Cardiac fibroblast (primary cell): ENCODE results near the gene VEGFC.
A peak's percentile ranks its signal among the peaks of the same experiment; 100 is the strongest.

Experiments used
- DNase-seq, 2 donors: peaks; one replicate each; pipeline versions ENCODE4 v3.0.0 to v3.0.0-alpha.2; 2010; ENCODE audit warnings: low read depth in 2 of 2
- H3K4me3 ChIP-seq, 2 donors: replicated peaks in 1 of 2; 1 replicate in 1 of 2; 2 replicates in 1 of 2; pipeline ENCODE4 v1.5.1; 2011; ENCODE audit warnings: low read depth in 2 of 2, low read length in 2 of 2, mild to moderate bottlenecking in 2 of 2, moderate library complexity in 1 of 2
- CTCF ChIP-seq: IDR thresholded peaks from one replicate; pipeline ENCODE4 v1.5.1; 2011; ENCODE audit warnings: low read depth, mild to moderate bottlenecking, low read length, inconsistent platforms

Gene VEGFC

DNA sequence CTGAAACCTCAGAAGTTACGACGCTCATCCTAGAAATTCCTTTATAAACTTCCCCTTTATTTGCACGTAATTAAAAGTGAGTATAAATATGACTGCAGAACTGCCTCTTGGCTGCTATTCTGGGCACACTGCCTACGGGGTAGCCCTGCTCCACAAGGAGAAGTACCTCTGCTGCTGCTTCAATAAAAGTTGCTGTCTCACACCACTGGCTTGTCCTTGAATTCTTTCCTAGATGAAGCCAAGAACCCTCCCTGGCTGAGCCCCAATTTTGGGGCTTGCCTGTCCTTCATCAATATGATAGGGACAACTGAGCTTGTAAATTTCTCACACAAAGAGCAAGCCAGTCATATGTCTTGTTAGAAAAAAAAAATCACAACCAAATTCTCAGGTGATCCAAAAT is 115.8 kb downstream of the VEGFC start:
- no peak for TF ChIP-seq CTCF
- DNase-seq = no peak
- H3K4me3 ChIP-seq = no peak overlapping the region

- H3K4me3 ChIP-seq = no peak overlapping the region
Measured at GRCh38 chr4:176675810-176676209, 116.9 kb downstream of the VEGFC start.

GRCh38 chr4:176671532-176671931 is 121.2 kb downstream of the VEGFC start:
- no peak overlapping the region for H3K4me3 ChIP-seq
- DNase-seq = peak; percentile 80 to 90
- no peak for TF ChIP-seq CTCF

More at GRCh38 chr4:176675810-176676209, 116.9 kb downstream of the VEGFC start:
- no peak for DNase-seq
- TF ChIP-seq CTCF = no peak

GRCh38 chr4:176668324-176668723 is 124.4 kb downstream of the VEGFC start:
- no peak for TF ChIP-seq CTCF
- H3K4me3 ChIP-seq = no peak overlapping the region

GRCh38 chr4:176664964-176665363 is 127.8 kb downstream of the VEGFC start:
- DNase-seq = no peak
- no peak for TF ChIP-seq CTCF

More at GRCh38 chr4:176668324-176668723, 124.4 kb downstream of the VEGFC start:
- peak in 1 of 2 donors; percentile 26 for DNase-seq

GRCh38 chr4:176660561-176660960 is 132.2 kb downstream of the VEGFC start:
- TF ChIP-seq CTCF = peak; percentile 32
- peak in 1 of 2 donors; percentile 28 for DNase-seq
- H3K4me3 ChIP-seq = no peak overlapping the region

More at GRCh38 chr4:176664964-176665363, 127.8 kb downstream of the VEGFC start:
- no peak overlapping the region for H3K4me3 ChIP-seq

- no peak overlapping the region for H3K4me3 ChIP-seq
- DNase-seq = no peak
- TF ChIP-seq CTCF = no peak
Measured at GRCh38 chr4:176656108-176656507, 136.6 kb downstream of the VEGFC start.
